WTC11 (cell line): ENCODE data around the gene MRPL54. TPM values are rescaled to one million over a fixed set of nuclear protein-coding genes. Genes with fewer than 3 reads are reported as not detected.
A peak's percentile ranks its signal among the peaks of the same experiment; 100 is the strongest.

ENCODE experiments used
- ATAC-seq: fragments of 200-7000 bp; cut with Tn5 transposase; 2 replicates; pipeline ENCODE4 v1.10.0; 2021; ENCODE audit warnings: mild to moderate bottlenecking, moderate library complexity
- CTCF ChIA-PET: fragments of 300-600 bp; sonication (Branson Sonifier 250); formaldehyde crosslinking; loops from one replicate; lab custom pipeline; 2021; ENCODE audit warnings: antibody characterized with exemption; lab: Charles Lee
- POLR2A ChIA-PET: fragments of 350-600 bp; sonication (Branson Sonifier 250); formaldehyde crosslinking; loops from one replicate; lab custom pipeline; 2021; ENCODE audit warnings: antibody characterized with exemption; lab: Charles Lee
- DNase-seq: peaks from one replicate; pipeline ENCODE4 v3.0.0; 2021; ENCODE audit warnings: low spot score
- H3K27ac Mint-ChIP-seq: 2 replicates; pipeline ENCODE4 v1.8.0; 2021; ENCODE audit warnings: mixed read lengths
- H3K27me3 Mint-ChIP-seq: 2 replicates; pipeline ENCODE4 v1.8.0; 2021; ENCODE audit warnings: low read depth, mild to moderate bottlenecking, moderate library complexity, mixed read lengths
- H3K36me3 Mint-ChIP-seq: 2 replicates; pipeline ENCODE4 v1.8.0; 2021; ENCODE audit warnings: mixed read lengths
- H3K4me1 Mint-ChIP-seq: 2 replicates; pipeline ENCODE4 v1.8.0; 2022; ENCODE audit warnings: mixed read lengths
- H3K4me3 Mint-ChIP-seq: 2 replicates; pipeline ENCODE4 v1.8.0; 2021; ENCODE audit warnings: mild to moderate bottlenecking, moderate library complexity, mixed read lengths
- H3K9me3 Mint-ChIP-seq: 2 replicates; pipeline ENCODE4 v1.8.0; 2021; ENCODE audit warnings: mixed read lengths
- EMX1 ChIP-seq: fragments of 250-450 bp; sonication (Bioruptor Pico); IDR thresholded peaks from 2 replicates; pipeline ENCODE4 v1.8.0; 2021; ENCODE audit warnings: mild to moderate bottlenecking
- ETV6 ChIP-seq: sonication (generic); formaldehyde crosslinking; IDR thresholded peaks from 2 replicates; pipeline ENCODE4 v1.8.1; 2022; ENCODE audit warnings: mild to moderate bottlenecking, missing genetic modification reagents
- FOXP4 ChIP-seq: sonication (generic); formaldehyde crosslinking; IDR thresholded peaks from 2 replicates; pipeline ENCODE4 v1.8.0; 2022; ENCODE audit warnings: mild to moderate bottlenecking, missing genetic modification reagents
- JUN ChIP-seq: sonication (generic); formaldehyde crosslinking; IDR thresholded peaks from 2 replicates; pipeline ENCODE4 v1.8.0; 2023; ENCODE audit warnings: mild to moderate bottlenecking, missing genetic modification reagents
- MAX ChIP-seq: sonication (generic); formaldehyde crosslinking; IDR thresholded peaks from 2 replicates; pipeline ENCODE4 v1.8.0; 2022; ENCODE audit warnings: mild to moderate bottlenecking, missing genetic modification reagents
- MXD4 ChIP-seq: fragments of 250-450 bp; sonication (Bioruptor Pico); IDR thresholded peaks from 2 replicates; pipeline ENCODE4 v1.8.0; 2021; ENCODE audit warnings: mild to moderate bottlenecking, moderate library complexity, borderline replicate concordance
- NFE2L1 ChIP-seq: sonication (generic); formaldehyde crosslinking; IDR thresholded peaks from 2 replicates; pipeline ENCODE4 v1.8.1; 2023; ENCODE audit warnings: missing genetic modification reagents
- PRRX2 ChIP-seq: fragments of 250-450 bp; sonication (Bioruptor Pico); IDR thresholded peaks from 2 replicates; pipeline ENCODE4 v1.8.0; 2021; ENCODE audit warnings: mild to moderate bottlenecking
- SMAD3 ChIP-seq: sonication (generic); formaldehyde crosslinking; IDR thresholded peaks from 2 replicates; pipeline ENCODE4 v1.8.0; 2022; ENCODE audit warnings: missing genetic modification reagents, mild to moderate bottlenecking, borderline replicate concordance
- SOX15 ChIP-seq: fragments of 250-450 bp; sonication (Bioruptor Pico); IDR thresholded peaks from 2 replicates; pipeline ENCODE4 v1.9.0; 2021; ENCODE audit warnings: mild to moderate bottlenecking
- ZNF138 ChIP-seq: sonication (generic); formaldehyde crosslinking; conservative IDR thresholded peaks from 2 replicates; pipeline ENCODE4 v1.8.1; 2022; ENCODE audit warnings: mild to moderate bottlenecking, moderate library complexity, missing genetic modification reagents
- ZNF281 ChIP-seq: sonication (generic); formaldehyde crosslinking; IDR thresholded peaks from 2 replicates; pipeline ENCODE4 v1.8.0; 2023; ENCODE audit warnings: mild to moderate bottlenecking, missing genetic modification reagents
- ZNF425 ChIP-seq: fragments of 250-450 bp; sonication (Bioruptor Pico); conservative IDR thresholded peaks from 2 replicates; pipeline ENCODE4 v1.9.0; 2021; ENCODE audit warnings: mild to moderate bottlenecking
- total RNA-seq: library from RNA; stranded (reverse); gene quantifications from 3 replicates; pipeline ENCODE4 v1.2.3, GENCODE V29; 2021
- TF ChIP-seq, protein P1 (sequence below): sonication (generic); formaldehyde crosslinking; IDR thresholded peaks from 2 replicates; pipeline ENCODE4 v1.8.1; 2022; ENCODE audit warnings: low read depth, mild to moderate bottlenecking, moderate library complexity, missing genetic modification reagents, borderline replicate concordance
- TF ChIP-seq, protein P2 (sequence below): sonication (generic); formaldehyde crosslinking; IDR thresholded peaks from 2 replicates; pipeline ENCODE4 v1.8.1; 2022; ENCODE audit warnings: missing genetic modification reagents, borderline replicate concordance
- TF ChIP-seq, protein P3 (sequence below): fragments of 250-450 bp; sonication (Bioruptor Pico); IDR thresholded peaks from 2 replicates; pipeline ENCODE4 v1.9.0; 2021; ENCODE audit warnings: mild to moderate bottlenecking
- TF ChIP-seq, protein P4 (sequence below): sonication (generic); formaldehyde crosslinking; IDR thresholded peaks from 2 replicates; pipeline ENCODE4 v1.8.1; 2023; ENCODE audit warnings: mild to moderate bottlenecking, missing genetic modification reagents
- TF ChIP-seq, protein P5 (sequence below): fragments of 250-450 bp; sonication (Bioruptor Pico); IDR thresholded peaks from 2 replicates; pipeline ENCODE4 v1.8.0; 2021; ENCODE audit warnings: mild to moderate bottlenecking
- TF ChIP-seq, protein P6 (sequence below): fragments of 250-450 bp; sonication (Bioruptor Pico); IDR thresholded peaks from 2 replicates; pipeline ENCODE4 v2.1.2; 2022; ENCODE audit warnings: mild to moderate bottlenecking, moderate library complexity

MRPL54 gene
- total RNA-seq, 1 experiment from 2014 or later: 62.3 TPM

- H3K27me3 Mint-ChIP-seq: peaks cover 17% of the 10 kb centered on the region
- peaks cover 21% of the 10 kb centered on the region for H3K36me3 Mint-ChIP-seq
- H3K4me3 Mint-ChIP-seq: peak overlapping the region; percentile 75
- peaks cover 18% of the 10 kb centered on the region for H3K9me3 Mint-ChIP-seq
- DNase-seq (peak; percentile 75), ATAC-seq (peak; percentile 80)
- POLR2A ChIA-PET: no interaction called here
- H3K27ac Mint-ChIP-seq: no peak overlapping the region
- CTCF ChIA-PET: interaction anchor here (0.7 to 2.7 kb wide), 18 partner anchors 9 to 204 kb away, joined by 3 to 17 read pairs (median 6); partner anchors contain the start of genes APBA3, DAPK3, MRPL54 and RAX2
- peaks cover 7% of the 10 kb centered on the region for H3K4me1 Mint-ChIP-seq
- no peak for TF ChIP-seq SMAD3
- no peak for TF ChIP-seq ZNF138 (CRISPR knock-in tag)
- TF ChIP-seq PRRX2 (CRISPR knock-in tag): no peak
- no peak for TF ChIP-seq EMX1 (CRISPR knock-in tag)
- TF ChIP-seq MAX (CRISPR knock-in tag): peak; percentile 91
- no peak for TF ChIP-seq ZNF425 (CRISPR knock-in tag)
- TF ChIP-seq NFE2L1 (CRISPR knock-in tag): no peak
- TF ChIP-seq ZNF281 (CRISPR knock-in tag): peak; percentile 62; the same call in 1 of the 2 replicates
- TF ChIP-seq, protein P1, sequence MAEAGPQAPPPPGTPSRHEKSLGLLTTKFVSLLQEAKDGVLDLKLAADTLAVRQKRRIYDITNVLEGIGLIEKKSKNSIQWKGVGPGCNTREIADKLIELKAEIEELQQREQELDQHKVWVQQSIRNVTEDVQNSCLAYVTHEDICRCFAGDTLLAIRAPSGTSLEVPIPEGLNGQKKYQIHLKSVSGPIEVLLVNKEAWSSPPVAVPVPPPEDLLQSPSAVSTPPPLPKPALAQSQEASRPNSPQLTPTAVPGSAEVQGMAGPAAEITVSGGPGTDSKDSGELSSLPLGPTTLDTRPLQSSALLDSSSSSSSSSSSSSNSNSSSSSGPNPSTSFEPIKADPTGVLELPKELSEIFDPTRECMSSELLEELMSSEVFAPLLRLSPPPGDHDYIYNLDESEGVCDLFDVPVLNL (CRISPR knock-in tag): no peak
- TF ChIP-seq, protein P2, sequence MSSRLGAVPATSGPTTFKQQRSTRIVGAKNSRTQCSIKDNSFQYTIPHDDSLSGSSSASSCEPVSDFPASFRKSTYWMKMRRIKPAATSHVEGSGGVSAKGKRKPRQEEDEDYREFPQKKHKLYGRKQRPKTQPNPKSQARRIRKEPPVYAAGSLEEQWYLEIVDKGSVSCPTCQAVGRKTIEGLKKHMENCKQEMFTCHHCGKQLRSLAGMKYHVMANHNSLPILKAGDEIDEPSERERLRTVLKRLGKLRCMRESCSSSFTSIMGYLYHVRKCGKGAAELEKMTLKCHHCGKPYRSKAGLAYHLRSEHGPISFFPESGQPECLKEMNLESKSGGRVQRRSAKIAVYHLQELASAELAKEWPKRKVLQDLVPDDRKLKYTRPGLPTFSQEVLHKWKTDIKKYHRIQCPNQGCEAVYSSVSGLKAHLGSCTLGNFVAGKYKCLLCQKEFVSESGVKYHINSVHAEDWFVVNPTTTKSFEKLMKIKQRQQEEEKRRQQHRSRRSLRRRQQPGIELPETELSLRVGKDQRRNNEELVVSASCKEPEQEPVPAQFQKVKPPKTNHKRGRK: no peak
- no peak for TF ChIP-seq SOX15 (CRISPR knock-in tag)
- TF ChIP-seq, protein P3, sequence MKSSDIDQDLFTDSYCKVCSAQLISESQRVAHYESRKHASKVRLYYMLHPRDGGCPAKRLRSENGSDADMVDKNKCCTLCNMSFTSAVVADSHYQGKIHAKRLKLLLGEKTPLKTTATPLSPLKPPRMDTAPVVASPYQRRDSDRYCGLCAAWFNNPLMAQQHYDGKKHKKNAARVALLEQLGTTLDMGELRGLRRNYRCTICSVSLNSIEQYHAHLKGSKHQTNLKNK (CRISPR knock-in tag): no peak
- 0 out of 2 replicates have a peak, but pooled peaks have one; percentile 25 for TF ChIP-seq ETV6 (CRISPR knock-in tag)
- TF ChIP-seq MXD4 (CRISPR knock-in tag): no peak
- TF ChIP-seq, protein P4, sequence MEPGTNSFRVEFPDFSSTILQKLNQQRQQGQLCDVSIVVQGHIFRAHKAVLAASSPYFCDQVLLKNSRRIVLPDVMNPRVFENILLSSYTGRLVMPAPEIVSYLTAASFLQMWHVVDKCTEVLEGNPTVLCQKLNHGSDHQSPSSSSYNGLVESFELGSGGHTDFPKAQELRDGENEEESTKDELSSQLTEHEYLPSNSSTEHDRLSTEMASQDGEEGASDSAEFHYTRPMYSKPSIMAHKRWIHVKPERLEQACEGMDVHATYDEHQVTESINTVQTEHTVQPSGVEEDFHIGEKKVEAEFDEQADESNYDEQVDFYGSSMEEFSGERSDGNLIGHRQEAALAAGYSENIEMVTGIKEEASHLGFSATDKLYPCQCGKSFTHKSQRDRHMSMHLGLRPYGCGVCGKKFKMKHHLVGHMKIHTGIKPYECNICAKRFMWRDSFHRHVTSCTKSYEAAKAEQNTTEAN (CRISPR knock-in tag): no peak
- TF ChIP-seq, protein P5, sequence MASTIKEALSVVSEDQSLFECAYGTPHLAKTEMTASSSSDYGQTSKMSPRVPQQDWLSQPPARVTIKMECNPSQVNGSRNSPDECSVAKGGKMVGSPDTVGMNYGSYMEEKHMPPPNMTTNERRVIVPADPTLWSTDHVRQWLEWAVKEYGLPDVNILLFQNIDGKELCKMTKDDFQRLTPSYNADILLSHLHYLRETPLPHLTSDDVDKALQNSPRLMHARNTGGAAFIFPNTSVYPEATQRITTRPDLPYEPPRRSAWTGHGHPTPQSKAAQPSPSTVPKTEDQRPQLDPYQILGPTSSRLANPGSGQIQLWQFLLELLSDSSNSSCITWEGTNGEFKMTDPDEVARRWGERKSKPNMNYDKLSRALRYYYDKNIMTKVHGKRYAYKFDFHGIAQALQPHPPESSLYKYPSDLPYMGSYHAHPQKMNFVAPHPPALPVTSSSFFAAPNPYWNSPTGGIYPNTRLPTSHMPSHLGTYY: no peak
- no peak for TF ChIP-seq FOXP4 (CRISPR knock-in tag)
- TF ChIP-seq, protein P6, sequence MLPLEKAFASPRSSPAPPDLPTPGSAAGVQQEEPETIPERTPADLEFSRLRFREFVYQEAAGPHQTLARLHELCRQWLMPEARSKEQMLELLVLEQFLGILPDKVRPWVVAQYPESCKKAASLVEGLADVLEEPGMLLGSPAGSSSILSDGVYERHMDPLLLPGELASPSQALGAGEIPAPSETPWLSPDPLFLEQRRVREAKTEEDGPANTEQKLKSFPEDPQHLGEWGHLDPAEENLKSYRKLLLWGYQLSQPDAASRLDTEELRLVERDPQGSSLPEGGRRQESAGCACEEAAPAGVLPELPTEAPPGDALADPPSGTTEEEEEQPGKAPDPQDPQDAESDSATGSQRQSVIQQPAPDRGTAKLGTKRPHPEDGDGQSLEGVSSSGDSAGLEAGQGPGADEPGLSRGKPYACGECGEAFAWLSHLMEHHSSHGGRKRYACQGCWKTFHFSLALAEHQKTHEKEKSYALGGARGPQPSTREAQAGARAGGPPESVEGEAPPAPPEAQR (CRISPR knock-in tag): no peak
- TF ChIP-seq JUN (CRISPR knock-in tag): no peak
Measured at GRCh38 chr19:3783660-3784584, 21.4 kb downstream of the MRPL54 start.
